PC-3 (cell line): ENCODE results near the gene SYNGR2.

Source experiments
- EZH2 ChIP-seq: fragments of 300-600 bp; sonication (generic); IDR thresholded peaks from one replicate; pipeline ENCODE4 v1.6.1; 2017; ENCODE audit warnings: antibody characterized with exemption, mild to moderate bottlenecking, low read length; ENCODE audit not compliant: unreplicated experiment
- EZH2phosphoT487 ChIP-seq: fragments of 300-600 bp; sonication (generic); IDR thresholded peaks from 2 replicates; pipeline ENCODE4 v1.6.1; 2018; ENCODE audit warnings: mild to moderate bottlenecking, antibody characterized with exemption, low read length, borderline replicate concordance

DNA sequence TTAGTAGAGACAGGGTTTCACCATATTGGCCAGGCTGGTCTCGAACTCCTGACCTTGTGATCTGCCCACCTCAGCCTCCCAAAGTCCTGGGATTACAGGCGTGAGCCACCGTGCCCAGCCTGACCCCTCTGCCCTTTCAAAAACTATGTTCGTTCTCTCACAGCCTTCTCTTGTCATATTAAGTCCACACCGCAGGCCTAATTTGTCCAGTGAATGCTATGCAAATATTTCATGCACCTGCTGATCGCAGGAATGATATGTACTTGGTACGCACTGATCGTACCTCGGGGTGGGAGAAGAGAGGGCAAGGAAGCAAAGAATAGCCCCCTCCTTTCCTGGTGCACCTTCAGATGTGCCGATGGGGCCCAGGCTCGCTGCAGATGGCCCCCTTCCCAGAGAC is 42.7 kb downstream of the SYNGR2 start:
- TF ChIP-seq EZH2phosphoT487 = no peak
- no peak for TF ChIP-seq EZH2
